ENCODE data around the gene FAM120A. TPM values are rescaled to one million over a fixed set of nuclear protein-coding genes. Genes with fewer than 3 reads are reported as not detected.

Gene FAM120A
- total and polyA plus RNA-seq, 9 of the 15 experiments (the other 6 are each of a cell fraction or from before 2014, with no cell fraction given) = 8.7 to 71.0 (median 42.2) TPM

- TF ChIP-seq, protein P1, sequence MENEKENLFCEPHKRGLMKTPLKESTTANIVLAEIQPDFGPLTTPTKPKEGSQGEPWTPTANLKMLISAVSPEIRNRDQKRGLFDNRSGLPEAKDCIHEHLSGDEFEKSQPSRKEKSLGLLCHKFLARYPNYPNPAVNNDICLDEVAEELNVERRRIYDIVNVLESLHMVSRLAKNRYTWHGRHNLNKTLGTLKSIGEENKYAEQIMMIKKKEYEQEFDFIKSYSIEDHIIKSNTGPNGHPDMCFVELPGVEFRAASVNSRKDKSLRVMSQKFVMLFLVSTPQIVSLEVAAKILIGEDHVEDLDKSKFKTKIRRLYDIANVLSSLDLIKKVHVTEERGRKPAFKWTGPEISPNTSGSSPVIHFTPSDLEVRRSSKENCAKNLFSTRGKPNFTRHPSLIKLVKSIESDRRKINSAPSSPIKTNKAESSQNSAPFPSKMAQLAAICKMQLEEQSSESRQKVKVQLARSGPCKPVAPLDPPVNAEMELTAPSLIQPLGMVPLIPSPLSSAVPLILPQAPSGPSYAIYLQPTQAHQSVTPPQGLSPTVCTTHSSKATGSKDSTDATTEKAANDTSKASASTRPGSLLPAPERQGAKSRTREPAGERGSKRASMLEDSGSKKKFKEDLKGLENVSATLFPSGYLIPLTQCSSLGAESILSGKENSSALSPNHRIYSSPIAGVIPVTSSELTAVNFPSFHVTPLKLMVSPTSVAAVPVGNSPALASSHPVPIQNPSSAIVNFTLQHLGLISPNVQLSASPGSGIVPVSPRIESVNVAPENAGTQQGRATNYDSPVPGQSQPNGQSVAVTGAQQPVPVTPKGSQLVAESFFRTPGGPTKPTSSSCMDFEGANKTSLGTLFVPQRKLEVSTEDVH (IDR thresholded peaks at IDR 0.05; ENCODE audit: low read depth, partially characterized antibody) = peak; percentile 38
- TF ChIP-seq ZNF175 (CRISPR knock-in tag; IDR thresholded peaks at IDR 0.05; ENCODE audit: low read depth) (no peak), ZNF253 (CRISPR knock-in tag; conservative IDR thresholded peaks at IDR 0.05) (no peak), ZNF644 (tag; IDR thresholded peaks at IDR 0.05; ENCODE audit: low read depth) (no peak), CBFA2T2 (conservative IDR thresholded peaks at IDR 0.05) (no peak), POLR3G (IDR thresholded peaks at IDR 0.05; ENCODE audit: extremely low read depth, insufficient read length, insufficient replicate concordance) (no peak), ZNF583 (CRISPR knock-in tag; IDR thresholded peaks at IDR 0.05) (no peak), EZH2 (IDR thresholded peaks at IDR 0.05; ENCODE audit: borderline replicate concordance, low read depth, low read length) (no peak), ELF4 (CRISPR knock-in tag; IDR thresholded peaks at IDR 0.05) (no peak), SNIP1 (IDR thresholded peaks at IDR 0.05; ENCODE audit: low read depth) (no peak), ZNF668 (CRISPR knock-in tag; IDR thresholded peaks at IDR 0.05) (no peak), TBL1XR1 (IDR thresholded peaks at IDR 0.05; ENCODE audit: low read length in 2 of 2) (peak in 1 of 2 experiments; percentile 29; a peak in 1 of 4 replicates), ZNF274 (IDR thresholded peaks at IDR 0.05; ENCODE audit: borderline replicate concordance, low read depth, low read length) (no peak), ZFP91 (CRISPR knock-in tag; IDR thresholded peaks at IDR 0.05) (no peak), GABPB1 (CRISPR knock-in tag; IDR thresholded peaks at IDR 0.05) (peak; percentile 77; the same call in 1 of the 2 replicates), SUPT5H (IDR thresholded peaks at IDR 0.05) (peak; percentile 92)
- TF ChIP-seq, protein P2, sequence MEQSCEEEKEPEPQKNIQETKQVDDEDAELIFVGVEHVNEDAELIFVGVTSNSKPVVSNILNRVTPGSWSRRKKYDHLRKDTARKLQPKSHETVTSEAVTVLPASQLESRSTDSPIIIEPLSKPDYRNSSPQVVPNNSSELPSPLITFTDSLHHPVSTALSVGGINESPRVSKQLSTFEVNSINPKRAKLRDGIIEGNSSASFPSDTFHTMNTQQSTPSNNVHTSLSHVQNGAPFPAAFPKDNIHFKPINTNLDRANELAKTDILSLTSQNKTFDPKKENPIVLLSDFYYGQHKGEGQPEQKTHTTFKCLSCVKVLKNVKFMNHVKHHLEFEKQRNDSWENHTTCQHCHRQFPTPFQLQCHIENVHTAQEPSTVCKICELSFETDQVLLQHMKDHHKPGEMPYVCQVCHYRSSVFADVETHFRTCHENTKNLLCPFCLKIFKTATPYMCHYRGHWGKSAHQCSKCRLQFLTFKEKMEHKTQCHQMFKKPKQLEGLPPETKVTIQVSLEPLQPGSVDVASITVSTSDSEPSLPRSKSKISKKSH (CRISPR knock-in tag; IDR thresholded peaks at IDR 0.05) = no peak
- TF ChIP-seq, protein P3, sequence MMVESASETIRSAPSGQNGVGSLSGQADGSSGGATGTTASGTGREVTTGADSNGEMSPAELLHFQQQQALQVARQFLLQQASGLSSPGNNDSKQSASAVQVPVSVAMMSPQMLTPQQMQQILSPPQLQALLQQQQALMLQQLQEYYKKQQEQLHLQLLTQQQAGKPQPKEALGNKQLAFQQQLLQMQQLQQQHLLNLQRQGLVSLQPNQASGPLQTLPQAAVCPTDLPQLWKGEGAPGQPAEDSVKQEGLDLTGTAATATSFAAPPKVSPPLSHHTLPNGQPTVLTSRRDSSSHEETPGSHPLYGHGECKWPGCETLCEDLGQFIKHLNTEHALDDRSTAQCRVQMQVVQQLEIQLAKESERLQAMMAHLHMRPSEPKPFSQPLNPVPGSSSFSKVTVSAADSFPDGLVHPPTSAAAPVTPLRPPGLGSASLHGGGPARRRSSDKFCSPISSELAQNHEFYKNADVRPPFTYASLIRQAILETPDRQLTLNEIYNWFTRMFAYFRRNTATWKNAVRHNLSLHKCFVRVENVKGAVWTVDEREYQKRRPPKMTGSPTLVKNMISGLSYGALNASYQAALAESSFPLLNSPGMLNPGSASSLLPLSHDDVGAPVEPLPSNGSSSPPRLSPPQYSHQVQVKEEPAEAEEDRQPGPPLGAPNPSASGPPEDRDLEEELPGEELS (CRISPR knock-in tag; IDR thresholded peaks at IDR 0.05; ENCODE audit: borderline replicate concordance) = no peak
- TF ChIP-seq, protein P4, sequence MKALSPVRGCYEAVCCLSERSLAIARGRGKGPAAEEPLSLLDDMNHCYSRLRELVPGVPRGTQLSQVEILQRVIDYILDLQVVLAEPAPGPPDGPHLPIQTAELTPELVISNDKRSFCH (CRISPR knock-in tag; IDR thresholded peaks at IDR 0.05) = no peak
- TF ChIP-seq, protein P4 (tag; IDR thresholded peaks at IDR 0.05) = no peak
Observed at GRCh38 chr9:93566408-93567270, 115.2 kb downstream of the FAM120A start (continued).
